Liver (tissue), 3 donors: Measurements from ENCODE around the gene HTN3.

Experiments used
- GABPA ChIP-seq, 2 donors: IDR thresholded peaks in 1 of 2; conservative IDR thresholded peaks in 1 of 2; 2 replicates each; pipeline ENCODE4 v1.6.1; 2016; ENCODE audit warnings: antibody characterized with exemption in 2 of 2, mild to moderate bottlenecking in 1 of 2, moderate library complexity in 1 of 2
- RAD21 ChIP-seq, 2 donors: IDR thresholded peaks; 2 replicates each; pipeline ENCODE4 v1.6.1; 2016; ENCODE audit warnings: antibody characterized with exemption in 2 of 2, mild to moderate bottlenecking in 2 of 2
- YY1 ChIP-seq: IDR thresholded peaks from 2 replicates; pipeline ENCODE4 v1.6.1; 2016; ENCODE audit warnings: antibody characterized with exemption, mild to moderate bottlenecking
- TF ChIP-seq, protein P1 (sequence below): IDR thresholded peaks from 2 replicates; pipeline ENCODE4 v1.6.1; 2016; ENCODE audit warnings: antibody characterized with exemption
- TF ChIP-seq, protein P2 (sequence below): fragments of 150-350 bp; IDR thresholded peaks from 2 replicates; pipeline ENCODE4 v1.5.1; 2017; ENCODE audit warnings: improper control_type of control experiment, low read depth, low read length; ENCODE audit not compliant: missing input control
- TF ChIP-seq, protein P3 (sequence below): IDR thresholded peaks from 2 replicates; pipeline ENCODE4 v1.6.1; 2016; ENCODE audit warnings: antibody characterized with exemption, mild to moderate bottlenecking
- TF ChIP-seq, protein P4 (sequence below): IDR thresholded peaks from 2 replicates; pipeline ENCODE4 v1.6.1; 2016; ENCODE audit warnings: antibody characterized with exemption
- donor health status: healthy.
- donor health status: healthy.

- TF ChIP-seq, protein P1, sequence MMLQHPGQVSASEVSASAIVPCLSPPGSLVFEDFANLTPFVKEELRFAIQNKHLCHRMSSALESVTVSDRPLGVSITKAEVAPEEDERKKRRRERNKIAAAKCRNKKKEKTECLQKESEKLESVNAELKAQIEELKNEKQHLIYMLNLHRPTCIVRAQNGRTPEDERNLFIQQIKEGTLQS: no peak
- TF ChIP-seq, protein P2, sequence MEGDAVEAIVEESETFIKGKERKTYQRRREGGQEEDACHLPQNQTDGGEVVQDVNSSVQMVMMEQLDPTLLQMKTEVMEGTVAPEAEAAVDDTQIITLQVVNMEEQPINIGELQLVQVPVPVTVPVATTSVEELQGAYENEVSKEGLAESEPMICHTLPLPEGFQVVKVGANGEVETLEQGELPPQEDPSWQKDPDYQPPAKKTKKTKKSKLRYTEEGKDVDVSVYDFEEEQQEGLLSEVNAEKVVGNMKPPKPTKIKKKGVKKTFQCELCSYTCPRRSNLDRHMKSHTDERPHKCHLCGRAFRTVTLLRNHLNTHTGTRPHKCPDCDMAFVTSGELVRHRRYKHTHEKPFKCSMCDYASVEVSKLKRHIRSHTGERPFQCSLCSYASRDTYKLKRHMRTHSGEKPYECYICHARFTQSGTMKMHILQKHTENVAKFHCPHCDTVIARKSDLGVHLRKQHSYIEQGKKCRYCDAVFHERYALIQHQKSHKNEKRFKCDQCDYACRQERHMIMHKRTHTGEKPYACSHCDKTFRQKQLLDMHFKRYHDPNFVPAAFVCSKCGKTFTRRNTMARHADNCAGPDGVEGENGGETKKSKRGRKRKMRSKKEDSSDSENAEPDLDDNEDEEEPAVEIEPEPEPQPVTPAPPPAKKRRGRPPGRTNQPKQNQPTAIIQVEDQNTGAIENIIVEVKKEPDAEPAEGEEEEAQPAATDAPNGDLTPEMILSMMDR: no peak
- no peak for TF ChIP-seq RAD21 (IDR thresholded peaks at IDR 0.05)
- TF ChIP-seq YY1: no peak
- TF ChIP-seq, protein P3, sequence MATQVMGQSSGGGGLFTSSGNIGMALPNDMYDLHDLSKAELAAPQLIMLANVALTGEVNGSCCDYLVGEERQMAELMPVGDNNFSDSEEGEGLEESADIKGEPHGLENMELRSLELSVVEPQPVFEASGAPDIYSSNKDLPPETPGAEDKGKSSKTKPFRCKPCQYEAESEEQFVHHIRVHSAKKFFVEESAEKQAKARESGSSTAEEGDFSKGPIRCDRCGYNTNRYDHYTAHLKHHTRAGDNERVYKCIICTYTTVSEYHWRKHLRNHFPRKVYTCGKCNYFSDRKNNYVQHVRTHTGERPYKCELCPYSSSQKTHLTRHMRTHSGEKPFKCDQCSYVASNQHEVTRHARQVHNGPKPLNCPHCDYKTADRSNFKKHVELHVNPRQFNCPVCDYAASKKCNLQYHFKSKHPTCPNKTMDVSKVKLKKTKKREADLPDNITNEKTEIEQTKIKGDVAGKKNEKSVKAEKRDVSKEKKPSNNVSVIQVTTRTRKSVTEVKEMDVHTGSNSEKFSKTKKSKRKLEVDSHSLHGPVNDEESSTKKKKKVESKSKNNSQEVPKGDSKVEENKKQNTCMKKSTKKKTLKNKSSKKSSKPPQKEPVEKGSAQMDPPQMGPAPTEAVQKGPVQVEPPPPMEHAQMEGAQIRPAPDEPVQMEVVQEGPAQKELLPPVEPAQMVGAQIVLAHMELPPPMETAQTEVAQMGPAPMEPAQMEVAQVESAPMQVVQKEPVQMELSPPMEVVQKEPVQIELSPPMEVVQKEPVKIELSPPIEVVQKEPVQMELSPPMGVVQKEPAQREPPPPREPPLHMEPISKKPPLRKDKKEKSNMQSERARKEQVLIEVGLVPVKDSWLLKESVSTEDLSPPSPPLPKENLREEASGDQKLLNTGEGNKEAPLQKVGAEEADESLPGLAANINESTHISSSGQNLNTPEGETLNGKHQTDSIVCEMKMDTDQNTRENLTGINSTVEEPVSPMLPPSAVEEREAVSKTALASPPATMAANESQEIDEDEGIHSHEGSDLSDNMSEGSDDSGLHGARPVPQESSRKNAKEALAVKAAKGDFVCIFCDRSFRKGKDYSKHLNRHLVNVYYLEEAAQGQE: no peak
- TF ChIP-seq, protein P4, sequence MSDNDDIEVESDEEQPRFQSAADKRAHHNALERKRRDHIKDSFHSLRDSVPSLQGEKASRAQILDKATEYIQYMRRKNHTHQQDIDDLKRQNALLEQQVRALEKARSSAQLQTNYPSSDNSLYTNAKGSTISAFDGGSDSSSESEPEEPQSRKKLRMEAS: no peak
- no peak for TF ChIP-seq GABPA (IDR thresholded peaks at IDR 0.05 in 1 of 2, conservative IDR thresholded peaks at IDR 0.05 in 1 of 2)
Measured at GRCh38 chr4:70002507-70002906, 25.8 kb upstream of the HTN3 start.
